Hepatocyte (in vitro differentiated cells): ENCODE measurements around the gene ZNF28.
"Not testable (repeated sequence)": the region's sequence is repeated elsewhere in the genome, so short reads cannot be mapped to it uniquely, and the experiment has no call there.

Source experiments
- CTCF ChIP-seq: fragments of 200-600 bp; sonication (generic); IDR thresholded peaks from 2 replicates; pipeline ENCODE4 v1.5.1; 2016; ENCODE audit warnings: antibody characterized with exemption, mild to moderate bottlenecking; ENCODE audit not compliant: poor library complexity
- EZH2 ChIP-seq: fragments of 200-600 bp; sonication (generic); IDR thresholded peaks from 2 replicates; pipeline ENCODE4 v1.6.1; 2016; ENCODE audit warnings: antibody characterized with exemption, mild to moderate bottlenecking, borderline replicate concordance
- EZH2phosphoT487 ChIP-seq: fragments of 200-600 bp; sonication (generic); IDR thresholded peaks from one replicate; pipeline ENCODE4 v1.6.1; 2018; ENCODE audit warnings: antibody characterized with exemption, mild to moderate bottlenecking, low read depth, moderate library complexity; ENCODE audit not compliant: unreplicated experiment, severe bottlenecking

- not testable (repeated sequence) for TF ChIP-seq EZH2, CTCF, EZH2phosphoT487
Measured at GRCh38 chr19:52821204-52821960, at the start of gene ZNF28.
